Vagina (tissue), 2 donors: Measurements from ENCODE around the gene DNAH10.

ENCODE experiments used
- CTCF ChIP-seq, 3 experiments: fragments of 450-650 bp in 2 of 3; fragments of 200-600 bp in 1 of 3; sonication (generic) in 1 of 3; IDR thresholded peaks; one replicate each; pipeline ENCODE4 v1.5.1; 2017 to 2019; ENCODE audit warnings: antibody characterized with exemption in 3 of 3, mild to moderate bottlenecking in 2 of 3, moderate library complexity in 2 of 3
- POLR2A ChIP-seq, 2 donors: fragments of 450-650 bp; IDR thresholded peaks; one replicate each; pipeline ENCODE4 v1.6.1; 2017; ENCODE audit warnings: antibody characterized with exemption in 2 of 2, mild to moderate bottlenecking in 2 of 2, moderate library complexity in 2 of 2

DNA sequence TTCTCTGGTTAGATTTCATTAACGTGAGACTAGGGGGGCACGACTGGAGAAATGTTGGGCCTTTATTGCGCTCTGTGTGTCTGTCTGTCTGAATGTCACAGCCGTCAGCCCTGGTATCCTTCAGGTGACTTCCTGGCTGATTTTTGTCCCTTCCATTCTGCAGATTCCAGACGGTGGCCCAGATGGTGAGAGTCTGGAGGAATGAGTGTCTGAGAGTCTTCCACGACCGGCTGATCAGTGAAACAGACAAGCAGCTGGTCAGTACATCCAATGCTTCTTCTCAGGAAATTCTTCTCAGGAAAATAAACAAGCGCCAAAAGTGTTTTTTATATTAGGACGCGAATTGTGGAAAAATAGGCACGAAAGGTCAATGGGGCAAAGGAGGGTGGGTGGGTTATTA, 117.0 kb downstream of the DNAH10 start:
- TF ChIP-seq CTCF (IDR thresholded peaks at IDR 0.05) (no peak), POLR2A (IDR thresholded peaks at IDR 0.05) (no peak)
